Mucosa of stomach (tissue), 1 donor: ENCODE data around the gene CBX7.

Experiments
- H3K27me3 ChIP-seq: one replicate; pipeline ENCODE4 v1.7.0; 2013; ENCODE audit warnings: mild to moderate bottlenecking, low read length; ENCODE audit not compliant: control insufficient read depth, insufficient read depth
- H3K36me3 ChIP-seq: one replicate; pipeline ENCODE4 v1.7.0; 2013; ENCODE audit warnings: low read length; ENCODE audit not compliant: control insufficient read depth, insufficient read depth
- H3K4me1 ChIP-seq: one replicate; pipeline ENCODE4 v1.7.0; 2013; ENCODE audit warnings: mild to moderate bottlenecking, low read length; ENCODE audit not compliant: control insufficient read depth, insufficient read depth
- H3K4me3 ChIP-seq: one replicate; pipeline ENCODE4 v1.7.0; 2013; ENCODE audit warnings: low read length
- H3K9ac ChIP-seq: one replicate; pipeline ENCODE4 v1.7.0; 2013; ENCODE audit warnings: mild to moderate bottlenecking, low read length, moderate library complexity
- H3K9me3 ChIP-seq: one replicate; pipeline ENCODE4 v1.7.0; 2013; ENCODE audit warnings: mild to moderate bottlenecking, low read length, moderate library complexity; ENCODE audit not compliant: control insufficient read depth
- donor health status: Pancreatic carcinoma.

CBX7 gene

DNA sequence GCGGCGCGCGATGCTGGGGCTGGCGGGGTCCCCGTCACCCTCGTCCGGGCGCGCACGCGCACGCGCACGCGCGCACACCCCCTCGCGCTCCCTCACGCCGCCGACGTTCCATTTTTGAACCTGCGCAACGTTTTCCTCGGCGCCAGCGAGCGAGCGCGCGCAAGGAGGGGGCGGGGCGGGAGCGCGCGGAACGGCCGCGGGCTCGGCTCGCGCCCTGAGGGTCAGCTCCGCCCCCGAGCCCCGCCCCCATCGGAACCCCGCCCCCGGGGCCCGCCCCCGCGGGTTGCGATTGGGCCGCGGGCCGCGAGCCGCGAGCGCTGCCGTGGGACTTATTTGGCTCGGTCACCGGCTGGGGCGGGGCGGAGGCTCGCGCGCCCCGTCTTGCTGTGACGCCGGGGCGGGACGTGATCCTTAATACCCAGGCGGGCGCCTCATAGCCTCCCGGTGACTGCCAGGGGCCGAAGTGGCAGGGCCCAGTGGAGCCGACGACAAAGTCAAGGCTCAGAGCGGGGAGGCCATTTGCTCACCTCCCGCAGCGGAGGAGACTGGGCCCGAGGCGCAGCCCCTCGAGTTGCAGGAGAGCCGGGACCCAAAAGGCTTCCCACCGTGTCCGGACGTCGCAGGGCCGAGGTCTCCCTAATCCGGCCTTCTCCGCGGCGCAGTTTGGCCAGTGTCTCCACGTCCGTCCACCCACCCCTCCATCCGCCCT, at the start of gene CBX7:
CBX7 (minus strand) TSS at position 170 of the 709 bp plus-strand sequence. CDS start 236 bp downstream, outside the sequence.
- Histone ChIP-seq H3K27me3 (peaks cover 15% of the 10 kb centered on the region), H3K4me1 (peaks cover 48% of the 10 kb centered on the region), H3K4me3 (peak within 1 kb of the TSS; percentile 46), H3K36me3 (no peaks in the 10 kb centered on the region), H3K9ac (peak within 1 kb of the TSS; percentile 74), H3K9me3 (no peaks in the 10 kb centered on the region)

DNA sequence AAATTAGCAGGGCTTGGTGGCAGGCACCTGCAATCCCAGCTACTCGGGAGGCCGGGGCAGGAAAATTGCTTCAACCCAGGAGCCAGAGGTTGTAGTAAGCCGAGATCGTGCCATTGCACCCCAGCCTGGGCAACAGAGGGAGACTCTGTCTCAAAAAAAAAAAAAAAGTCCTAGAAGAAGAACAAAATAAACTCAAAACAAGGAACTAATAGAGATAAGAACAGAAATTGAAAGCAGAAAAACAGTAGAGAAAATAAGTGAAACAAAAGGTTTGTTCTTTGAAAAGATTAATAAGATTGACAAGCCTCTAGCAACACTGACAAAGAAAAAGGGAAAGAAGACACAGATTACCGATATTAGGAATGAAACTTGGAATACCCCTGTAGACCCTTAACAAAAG, 45.1 kb upstream of the CBX7 start:
- H3K9ac ChIP-seq, result no peak overlapping the region
- no peak overlapping the region for H3K4me3 ChIP-seq
- H3K4me1 ChIP-seq, result no peaks in the 10 kb centered on the region
- no peaks in the 10 kb centered on the region for H3K27me3 ChIP-seq
- H3K36me3 ChIP-seq, result no peaks in the 10 kb centered on the region
- no peaks in the 10 kb centered on the region for H3K9me3 ChIP-seq

DNA sequence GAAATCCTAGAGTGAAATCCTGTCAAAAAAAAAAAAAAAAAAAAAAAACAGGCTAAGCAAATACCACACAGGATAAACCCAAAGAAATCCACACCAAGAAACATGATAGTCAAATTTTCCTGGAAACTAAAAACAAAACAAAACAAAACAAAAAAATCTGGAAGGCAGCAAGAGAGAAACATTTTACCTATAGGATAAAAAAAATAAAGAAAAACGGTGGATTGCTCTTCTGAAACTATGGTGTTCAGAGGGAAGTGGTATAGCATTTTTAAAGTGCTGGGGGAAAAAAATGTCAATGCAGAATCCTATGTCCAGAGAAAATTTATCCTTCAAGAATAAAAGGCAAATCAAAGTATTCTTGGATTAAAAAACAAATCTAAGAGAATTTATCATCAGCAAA, 41.6 kb upstream of the CBX7 start:
- H3K4me1 ChIP-seq, result no peaks in the 10 kb centered on the region
- H3K9ac ChIP-seq, result no peak overlapping the region
- no peak overlapping the region for H3K4me3 ChIP-seq
- H3K36me3 ChIP-seq, result no peaks in the 10 kb centered on the region
- H3K27me3 ChIP-seq, result no peaks in the 10 kb centered on the region
- no peaks in the 10 kb centered on the region for H3K9me3 ChIP-seq

DNA sequence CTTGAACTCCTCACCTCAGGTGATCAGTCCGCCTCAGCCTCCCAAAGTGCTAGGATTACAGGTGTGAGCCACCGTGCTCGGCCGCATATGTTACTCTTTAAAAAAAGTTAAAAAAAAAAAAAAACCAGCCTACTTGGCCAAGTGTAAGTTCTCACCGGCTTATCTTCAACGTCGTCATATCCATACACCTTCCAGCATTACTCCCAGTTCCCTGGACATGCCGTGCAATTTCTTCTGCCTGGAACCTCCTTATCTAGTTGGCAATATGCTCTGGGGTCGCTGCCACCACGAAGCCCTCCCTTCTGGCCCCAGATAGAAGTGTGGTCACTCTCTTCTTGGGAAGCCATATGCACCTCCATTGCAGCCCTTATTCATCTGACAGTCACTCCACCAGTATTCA, 36.3 kb upstream of the CBX7 start:
- H3K4me1 ChIP-seq, result peaks cover 4% of the 10 kb centered on the region
- no peak overlapping the region for H3K9ac ChIP-seq
- no peaks in the 10 kb centered on the region for H3K36me3 ChIP-seq
- H3K9me3 ChIP-seq, result no peaks in the 10 kb centered on the region
- no peak overlapping the region for H3K4me3 ChIP-seq
- no peaks in the 10 kb centered on the region for H3K27me3 ChIP-seq

DNA sequence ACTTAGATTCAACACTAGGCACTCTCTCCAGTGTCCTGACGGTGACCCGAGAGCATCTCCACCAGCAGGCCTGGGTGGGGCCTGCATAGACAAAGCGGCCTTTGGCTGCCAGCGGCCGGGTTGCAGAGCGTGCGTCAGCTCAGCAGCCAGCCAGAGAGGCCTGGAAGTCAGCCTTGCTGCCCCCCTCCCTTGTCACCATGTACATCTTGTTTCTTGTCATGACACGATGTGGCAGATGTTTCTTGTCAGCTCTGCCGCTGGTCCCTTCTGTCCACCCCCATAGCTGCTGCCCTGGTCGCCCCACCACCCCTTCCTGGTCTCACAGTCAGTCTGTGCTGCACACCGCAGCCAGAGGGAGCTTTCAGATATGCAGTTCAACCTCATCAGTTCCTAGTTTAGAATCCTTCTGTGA, 33.1 kb upstream of the CBX7 start:
- no peak overlapping the region for H3K9ac ChIP-seq

DNA sequence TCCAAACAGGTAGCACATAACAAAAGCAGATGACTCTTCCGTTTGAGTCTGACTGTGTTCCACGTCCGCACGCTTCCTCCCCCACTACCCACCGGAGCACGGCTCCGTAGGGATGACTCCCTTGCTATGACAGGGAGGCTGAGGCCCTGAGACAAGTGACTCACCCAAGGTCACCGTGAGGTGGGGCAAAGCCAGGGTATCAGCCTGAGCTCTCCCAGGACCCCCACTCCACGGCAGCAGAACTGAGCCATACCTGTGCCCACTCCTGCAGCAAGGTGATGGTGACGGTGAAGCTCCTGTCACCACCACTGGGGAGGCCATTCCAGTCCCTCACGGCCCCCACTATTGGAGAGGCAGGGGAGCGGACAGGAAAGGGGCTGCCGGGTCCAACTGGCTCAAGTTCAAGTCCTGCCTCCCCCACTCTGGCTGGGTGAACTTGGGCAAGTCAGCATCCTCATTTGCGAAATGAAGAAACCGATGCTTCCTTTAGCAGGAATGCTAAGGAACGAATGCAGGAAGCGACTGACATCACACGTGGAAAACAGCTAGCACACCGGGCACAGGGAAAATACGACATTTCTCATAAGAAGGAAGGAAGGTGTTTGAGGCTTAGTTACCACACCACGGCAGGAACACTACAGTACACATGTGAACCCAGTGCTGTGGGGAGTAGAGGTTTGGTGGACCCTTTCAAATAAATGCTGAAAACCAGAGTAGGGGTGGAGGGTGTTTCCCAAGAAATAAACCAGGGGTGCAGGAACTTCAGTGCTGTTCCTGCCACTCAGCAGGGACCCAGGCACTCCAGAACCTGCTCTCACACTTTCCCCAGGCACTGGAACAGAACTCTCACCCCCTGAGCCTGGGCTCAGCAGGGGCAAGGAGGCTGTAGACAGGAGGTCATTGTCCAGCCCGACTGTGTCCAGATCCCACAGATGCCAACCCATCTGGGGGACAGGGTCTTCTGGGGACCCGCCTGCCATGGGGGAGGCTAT, 32.4 kb upstream of the CBX7 start:
- no peak overlapping the region for H3K9ac ChIP-seq
- no peak overlapping the region for H3K4me3 ChIP-seq
- H3K36me3 ChIP-seq, result no peaks in the 10 kb centered on the region
- H3K27me3 ChIP-seq, result no peaks in the 10 kb centered on the region
- no peaks in the 10 kb centered on the region for H3K9me3 ChIP-seq
- peaks cover 4% of the 10 kb centered on the region for H3K4me1 ChIP-seq

More for the DNA sequence above, 33.1 kb upstream of the CBX7 start:
- Histone ChIP-seq H3K36me3 (no peaks in the 10 kb centered on the region), H3K4me3 (no peak overlapping the region), H3K27me3 (no peaks in the 10 kb centered on the region), H3K9me3 (no peaks in the 10 kb centered on the region), H3K4me1 (peaks cover 4% of the 10 kb centered on the region)

DNA sequence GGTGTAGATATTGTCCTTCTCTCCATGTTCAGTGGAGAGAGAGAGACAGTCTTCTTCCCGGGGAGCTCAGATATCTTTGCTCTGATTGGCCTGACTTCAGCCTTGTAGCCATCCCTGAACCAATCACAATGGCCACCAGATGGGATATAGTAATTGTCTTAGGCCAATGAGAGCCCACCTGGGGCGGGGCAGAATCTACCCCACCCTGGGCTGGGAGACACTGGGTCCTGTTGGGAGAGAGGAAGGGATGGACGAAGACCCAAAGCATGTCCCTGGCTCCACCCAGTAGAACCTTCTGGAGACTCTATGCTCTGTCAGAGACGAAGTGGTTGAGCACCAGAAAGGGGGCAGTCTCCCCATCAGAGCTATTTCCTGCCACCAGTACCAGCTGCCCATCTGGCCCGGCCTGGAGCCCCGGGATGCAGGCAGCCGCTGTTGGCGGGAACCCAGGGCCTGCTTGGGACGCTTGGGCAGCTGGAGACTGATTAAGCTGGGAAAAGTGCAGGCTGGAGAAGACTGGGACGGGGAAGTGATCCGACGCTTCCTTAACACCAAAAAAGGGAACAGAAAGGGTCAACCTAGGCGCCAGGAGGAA, 31.6 kb upstream of the CBX7 start:
- Histone ChIP-seq H3K9me3 (no peaks in the 10 kb centered on the region), H3K4me3 (no peak overlapping the region), H3K4me1 (peaks cover 4% of the 10 kb centered on the region), H3K27me3 (no peaks in the 10 kb centered on the region), H3K36me3 (no peaks in the 10 kb centered on the region), H3K9ac (no peak overlapping the region)

DNA sequence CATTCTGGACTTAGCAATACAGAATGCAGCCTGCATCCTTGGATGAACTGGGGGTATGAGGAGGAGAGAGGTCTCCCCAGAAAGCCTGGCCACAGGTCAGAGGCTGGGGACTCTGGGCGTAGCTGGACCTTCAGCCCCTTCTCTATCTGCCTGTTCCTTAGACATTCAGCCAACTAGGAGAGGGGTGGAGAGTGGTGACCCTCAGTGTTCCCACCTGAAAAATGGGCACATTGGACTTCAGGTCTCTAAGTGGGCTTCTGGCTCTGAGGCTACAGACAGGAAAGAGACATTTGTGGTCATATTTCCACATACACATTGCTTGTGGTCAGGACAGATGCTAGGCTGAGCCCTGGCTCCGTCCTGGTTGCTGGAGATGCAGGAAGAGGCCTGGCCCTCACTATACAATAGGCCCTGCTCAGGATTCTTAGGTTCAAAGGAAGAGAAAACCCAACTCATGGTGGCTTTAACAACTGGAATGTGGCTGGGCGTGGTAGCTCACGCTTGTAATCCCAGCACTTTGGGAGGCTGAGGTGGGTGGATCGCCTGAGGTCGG, 30.1 kb upstream of the CBX7 start:
- Histone ChIP-seq H3K4me1 (peaks cover 4% of the 10 kb centered on the region), H3K9me3 (no peaks in the 10 kb centered on the region), H3K4me3 (no peak overlapping the region), H3K36me3 (no peaks in the 10 kb centered on the region), H3K27me3 (no peaks in the 10 kb centered on the region), H3K9ac (no peak overlapping the region)

DNA sequence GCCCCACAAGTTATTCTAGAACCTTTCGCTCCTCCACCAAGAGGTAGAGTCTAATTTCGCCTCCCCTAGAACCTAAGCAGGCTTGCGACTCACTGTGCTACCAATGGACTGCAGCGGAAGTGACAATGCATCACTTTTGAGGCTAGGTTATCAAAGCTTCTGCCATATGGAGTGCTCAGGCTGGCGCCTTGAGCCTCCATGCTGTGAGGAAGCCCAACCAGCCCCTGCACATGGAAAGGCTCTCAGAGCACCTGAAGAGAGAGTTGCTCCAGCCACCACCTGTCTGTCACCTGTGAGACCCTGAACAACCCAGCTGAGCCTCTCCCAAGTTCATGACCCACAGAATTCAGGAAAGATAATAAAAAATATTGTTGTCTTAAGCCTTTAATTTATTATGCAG, 29.3 kb upstream of the CBX7 start:
- H3K27me3 ChIP-seq, result no peaks in the 10 kb centered on the region
- no peaks in the 10 kb centered on the region for H3K9me3 ChIP-seq
- H3K4me1 ChIP-seq, result peaks cover 5% of the 10 kb centered on the region
- H3K4me3 ChIP-seq, result no peak overlapping the region
- H3K36me3 ChIP-seq, result no peaks in the 10 kb centered on the region
- no peak overlapping the region for H3K9ac ChIP-seq

DNA sequence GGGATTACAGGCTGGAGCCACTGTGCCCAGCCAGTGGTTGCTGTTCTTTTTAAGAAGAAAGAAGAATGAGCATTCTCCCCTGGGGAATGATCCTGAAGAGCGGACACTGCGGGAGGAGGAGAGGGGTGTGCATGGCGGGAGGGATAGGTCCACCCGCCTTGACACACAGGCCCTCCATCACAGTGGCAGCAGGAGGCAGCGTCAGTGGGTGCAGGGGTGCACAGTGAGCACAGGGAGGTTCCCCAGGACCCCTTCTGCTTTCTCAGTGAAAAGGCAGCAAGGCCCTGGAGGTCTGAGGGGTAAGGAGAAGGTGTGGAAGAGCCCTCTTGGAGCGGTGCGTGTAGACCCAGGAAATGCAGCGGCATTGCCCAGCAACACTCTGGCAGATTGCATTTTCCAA, 28.9 kb upstream of the CBX7 start:
- Histone ChIP-seq H3K4me1 (peaks cover 9% of the 10 kb centered on the region), H3K4me3 (no peak overlapping the region), H3K9ac (no peak overlapping the region), H3K36me3 (no peaks in the 10 kb centered on the region), H3K9me3 (no peaks in the 10 kb centered on the region), H3K27me3 (peaks cover under 1% of the 10 kb centered on the region)

DNA sequence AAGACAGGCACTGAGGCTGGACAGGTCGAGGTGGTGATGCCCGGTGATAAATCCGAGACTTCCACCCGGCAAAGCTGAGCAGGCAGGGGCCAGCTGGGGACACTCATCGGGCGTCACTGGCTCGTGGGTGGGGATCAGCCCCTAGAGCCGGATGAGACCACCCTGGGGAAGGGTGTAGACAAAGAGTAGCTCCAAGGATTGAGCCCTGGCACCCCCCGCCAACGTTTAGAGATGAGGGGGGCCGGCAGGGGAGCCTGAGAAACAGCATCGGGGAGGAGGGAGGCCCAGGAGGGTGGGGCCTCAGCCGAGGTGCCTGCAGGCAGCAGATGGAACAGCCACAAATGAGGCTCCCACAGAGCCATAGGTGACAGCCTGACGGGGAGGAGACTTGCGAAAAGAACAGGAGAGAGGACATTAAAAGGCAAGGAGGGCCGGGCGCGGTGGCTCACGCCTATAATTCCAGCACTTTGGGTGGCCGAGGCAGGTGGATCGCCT, 27.4 kb upstream of the CBX7 start:
- Histone ChIP-seq H3K4me1 (peaks cover 23% of the 10 kb centered on the region), H3K9ac (no peak overlapping the region), H3K4me3 (no peak overlapping the region), H3K36me3 (no peaks in the 10 kb centered on the region), H3K9me3 (no peaks in the 10 kb centered on the region), H3K27me3 (peaks cover 9% of the 10 kb centered on the region)
